HG03439 (cell line): ENCODE results near the gene FOXJ3.

Experiments
- ATAC-seq: cut with Tn5 transposase; IDR thresholded peaks from one replicate; pipeline ENCODE4 v1.9.1; 2021; ENCODE audit warnings: mild to moderate bottlenecking, moderate library complexity; ENCODE audit not compliant: unreplicated experiment

Gene FOXJ3

DNA sequence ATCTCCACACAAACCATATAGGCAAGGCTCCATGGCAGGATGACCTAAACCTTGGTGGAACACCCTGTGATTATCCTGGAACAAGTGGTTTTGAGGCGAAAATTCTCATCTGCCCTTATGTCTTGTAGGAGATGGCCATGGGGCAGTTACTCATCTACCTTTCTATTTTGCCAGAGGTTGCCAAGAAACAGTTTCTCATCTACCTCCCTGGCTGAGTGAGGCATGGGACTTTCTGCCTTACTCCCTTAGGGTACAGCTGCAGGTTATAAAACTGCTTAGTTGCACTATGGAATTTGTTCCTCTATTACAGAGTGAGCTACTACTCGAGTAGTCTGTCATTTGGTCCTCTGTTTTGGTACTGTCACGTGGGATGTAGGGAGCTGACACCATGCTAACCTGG, 139.2 kb downstream of the FOXJ3 start:
- ATAC-seq: no peak

DNA sequence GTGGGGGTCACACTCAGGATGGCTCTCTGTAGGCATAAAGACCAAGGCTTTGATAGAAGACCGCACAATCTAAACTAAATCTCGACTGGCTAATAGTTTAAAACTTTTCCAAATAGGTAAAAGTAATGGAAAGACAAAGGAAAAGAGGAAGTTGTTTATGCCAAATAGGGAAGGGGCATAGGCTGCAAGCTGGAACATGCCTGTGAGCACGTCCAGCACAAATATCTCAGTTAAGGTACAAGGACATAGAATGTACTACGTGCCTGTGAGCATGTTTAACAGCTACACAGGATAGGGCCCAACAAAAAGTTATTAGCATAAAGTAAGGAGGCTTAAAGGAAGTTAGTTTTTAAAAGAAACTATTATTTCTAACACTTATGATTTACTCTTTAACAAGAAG, 142.9 kb downstream of the FOXJ3 start:
- ATAC-seq: no peak

DNA sequence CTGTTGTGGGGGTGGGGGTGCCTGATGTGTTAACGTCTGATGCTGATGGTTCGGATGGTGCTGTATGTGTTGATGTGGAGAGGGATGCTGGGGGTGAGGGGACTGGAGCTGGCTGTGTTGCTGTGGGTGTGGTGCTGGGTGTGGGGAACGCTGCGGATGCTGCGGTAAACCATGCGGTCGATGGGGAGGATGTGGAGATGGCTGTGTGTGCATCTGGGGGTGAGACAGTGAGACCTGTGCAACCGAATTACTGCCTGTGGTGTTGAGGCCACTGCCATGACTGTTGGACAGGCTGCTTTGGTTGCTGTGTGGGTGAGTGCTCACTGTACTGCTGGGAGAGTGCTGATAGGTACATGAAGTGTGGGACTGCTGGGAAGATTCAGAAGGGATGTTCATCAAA, 143.7 kb downstream of the FOXJ3 start:
- no peak for ATAC-seq

DNA sequence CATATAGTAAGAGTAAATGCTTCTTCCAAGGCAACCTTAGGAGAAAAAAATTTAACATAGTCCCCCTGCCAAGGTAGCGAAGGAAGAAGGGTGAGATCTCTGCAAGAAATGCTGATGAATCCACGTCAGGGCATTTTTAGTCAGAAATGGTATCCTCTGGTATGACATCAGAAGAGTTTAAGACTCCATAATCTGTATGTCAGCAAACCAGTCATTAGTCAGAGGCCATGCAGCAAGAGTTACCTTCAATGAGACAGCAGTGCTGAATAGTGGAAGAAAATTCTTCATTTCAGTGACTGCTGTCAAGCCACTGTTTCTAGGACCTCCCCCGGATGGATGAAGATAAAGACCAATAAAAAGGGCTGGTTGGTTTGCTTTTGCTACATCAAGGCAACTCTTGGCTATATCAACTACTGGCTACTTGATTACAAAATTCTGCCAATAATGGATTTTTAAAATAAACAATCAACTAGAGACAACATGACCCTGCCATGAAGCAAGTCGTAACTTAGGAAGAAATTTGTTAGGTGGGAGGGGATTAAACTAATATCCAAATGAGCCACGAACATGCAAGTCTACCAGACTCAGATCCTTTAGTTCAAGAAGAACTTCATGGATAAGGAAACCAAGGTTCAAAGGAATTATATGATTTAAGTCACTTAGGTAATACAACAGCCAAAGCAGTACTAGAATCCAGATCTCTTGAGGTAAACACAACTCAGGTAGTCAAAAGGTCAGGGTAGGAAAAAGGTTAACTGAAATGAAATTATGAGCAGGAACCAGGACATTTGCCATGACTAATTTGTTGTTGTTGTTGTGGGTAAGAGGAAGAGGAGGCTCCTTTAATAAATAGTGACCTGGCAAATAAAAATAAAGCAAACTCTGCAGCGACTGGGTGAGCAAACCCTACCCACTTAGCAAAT, 144.8 kb downstream of the FOXJ3 start:
- no peak for ATAC-seq

DNA sequence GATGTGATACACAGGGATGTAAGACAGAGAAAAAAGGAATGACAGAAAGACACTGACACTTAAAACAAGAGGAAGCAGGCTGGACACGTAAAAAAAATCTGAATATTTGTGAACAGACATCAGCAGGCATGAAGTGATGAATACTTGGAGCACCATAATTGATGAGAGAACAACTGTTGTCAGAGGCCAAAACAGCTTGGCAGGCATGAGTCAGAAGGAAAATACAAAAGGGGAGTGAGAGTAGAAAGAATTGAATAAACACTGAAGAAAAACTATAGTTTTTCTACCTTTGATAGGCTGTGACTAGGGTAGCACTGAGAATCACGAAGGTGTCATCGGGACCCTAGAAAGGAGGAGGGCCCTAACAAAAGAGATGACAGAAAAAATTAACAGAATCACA, 148.9 kb downstream of the FOXJ3 start:
- no peak for ATAC-seq

DNA sequence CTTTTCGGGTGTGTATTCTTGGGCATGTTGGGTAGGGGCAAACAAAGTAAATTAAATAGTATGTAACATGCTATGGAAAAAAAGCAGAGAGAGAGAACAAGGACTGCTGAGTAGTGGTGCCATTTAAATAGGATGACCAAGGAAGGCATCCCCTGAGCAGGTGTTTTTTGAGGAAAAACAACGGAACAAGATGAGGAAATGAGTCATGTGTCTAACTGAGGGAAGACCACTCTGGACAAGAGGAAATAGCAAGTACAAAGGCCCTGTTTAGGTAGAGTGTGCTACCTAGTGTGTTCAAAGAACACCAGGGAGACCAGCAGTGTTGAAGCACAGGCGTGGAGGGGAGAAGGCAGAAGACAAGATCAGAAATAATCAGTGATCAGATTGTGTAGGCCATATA, 150.4 kb downstream of the FOXJ3 start:
- no peak for ATAC-seq

DNA sequence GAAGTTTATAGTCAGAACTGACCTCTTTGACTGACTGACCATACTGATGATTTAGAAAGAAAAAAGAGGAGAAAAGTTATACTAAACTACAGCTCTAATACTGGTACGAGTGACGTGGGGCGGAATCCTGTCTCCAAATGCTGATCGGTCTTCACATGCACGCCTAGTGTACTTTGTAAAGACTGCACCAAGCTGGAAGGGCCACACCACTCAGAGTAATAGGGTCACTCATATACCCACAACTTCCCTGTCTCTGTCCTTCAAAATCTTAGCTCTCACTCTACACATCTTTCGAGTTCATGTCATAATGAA, 151.1 kb downstream of the FOXJ3 start:
- ATAC-seq: no peak

DNA sequence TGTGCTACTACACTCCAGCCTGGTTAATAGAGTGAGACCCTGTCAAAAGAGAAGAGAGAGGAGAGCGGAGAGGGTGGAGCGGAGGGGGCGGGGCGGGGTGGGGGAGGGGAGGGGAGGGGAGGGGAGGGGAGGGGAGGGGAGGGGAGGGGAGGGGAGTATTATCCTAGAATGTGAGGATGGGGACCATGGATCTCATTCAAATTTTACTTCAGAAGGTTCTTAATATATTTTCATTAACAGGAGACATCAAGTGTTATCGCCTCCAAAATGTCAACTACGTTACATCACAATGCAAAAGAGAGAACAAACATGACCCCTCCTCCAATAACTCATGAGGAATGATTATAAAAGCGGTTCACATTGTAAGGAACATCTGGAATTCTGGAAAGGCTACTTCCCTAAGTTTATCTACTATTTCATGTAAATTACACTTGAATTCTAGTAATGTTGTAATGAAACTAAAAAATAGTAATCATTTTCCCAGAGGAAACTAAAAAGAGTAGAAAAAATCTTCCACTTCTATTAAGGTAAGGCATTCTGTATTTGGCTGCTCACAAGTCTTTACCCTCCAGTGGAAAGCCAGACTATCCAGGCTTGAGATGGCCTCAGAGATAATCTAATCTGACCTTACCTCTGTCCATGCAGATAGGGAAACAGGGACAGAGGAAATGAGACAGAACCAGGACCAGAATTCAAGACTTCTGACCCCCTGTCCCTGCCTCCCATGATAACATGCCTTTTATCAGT, 151.7 kb downstream of the FOXJ3 start:
- ATAC-seq: no peak

DNA sequence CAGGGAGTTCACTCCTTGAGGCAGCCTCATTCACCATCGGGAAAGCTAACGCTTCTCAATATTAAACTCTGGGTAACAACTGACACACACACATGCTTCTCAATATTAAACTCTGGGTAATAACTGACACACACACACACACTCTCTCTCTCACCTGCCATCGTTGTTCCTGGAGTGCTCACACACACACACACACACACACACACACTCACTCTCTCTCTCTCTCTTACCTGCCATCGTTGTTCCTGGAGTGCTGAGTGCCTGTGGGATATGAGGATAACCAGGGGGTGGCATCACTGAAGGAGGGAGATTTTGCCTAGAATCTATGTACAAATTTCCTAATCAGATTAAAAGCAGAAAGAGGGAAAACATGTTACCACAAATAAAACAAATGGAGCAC, 153.3 kb downstream of the FOXJ3 start:
- no peak for ATAC-seq

DNA sequence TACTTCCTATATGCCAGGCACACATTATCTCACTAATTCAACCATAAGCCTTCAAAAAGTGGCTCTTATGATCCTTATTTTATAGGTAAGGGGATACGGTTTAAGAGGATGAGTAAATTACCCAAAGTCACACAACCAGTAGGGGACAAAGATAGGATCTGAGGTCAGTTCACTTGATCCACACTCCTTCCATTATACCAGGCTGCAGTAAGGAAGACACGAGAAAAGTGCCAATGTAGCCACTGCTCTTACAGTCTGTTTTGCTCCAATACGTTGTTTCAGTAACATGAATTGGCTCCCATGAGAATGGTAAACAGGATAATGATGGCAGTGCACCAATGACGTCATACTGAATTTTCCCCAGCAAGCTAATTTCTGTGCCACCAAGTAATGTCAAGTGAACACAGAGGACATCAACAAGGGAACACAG, 155.1 kb downstream of the FOXJ3 start:
- ATAC-seq: no peak

DNA sequence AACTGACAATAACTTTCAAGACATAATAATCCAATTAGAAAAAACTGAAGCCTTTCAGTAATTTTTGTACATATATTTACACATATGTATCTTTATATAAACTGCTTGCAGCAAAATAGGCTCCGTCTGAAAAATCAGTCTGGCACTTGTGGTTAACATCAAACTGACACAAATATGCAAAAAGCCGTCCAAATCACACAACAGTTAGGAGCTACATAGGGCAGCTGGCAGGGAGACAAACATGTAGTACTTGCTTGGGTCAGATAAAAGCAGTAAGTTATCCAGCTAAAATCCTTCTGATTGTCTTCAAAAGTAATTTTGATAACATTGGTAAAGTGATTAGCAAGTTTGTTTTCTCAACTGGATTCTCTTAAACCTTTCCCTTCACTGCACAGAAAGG, 155.8 kb downstream of the FOXJ3 start:
- no peak for ATAC-seq

DNA sequence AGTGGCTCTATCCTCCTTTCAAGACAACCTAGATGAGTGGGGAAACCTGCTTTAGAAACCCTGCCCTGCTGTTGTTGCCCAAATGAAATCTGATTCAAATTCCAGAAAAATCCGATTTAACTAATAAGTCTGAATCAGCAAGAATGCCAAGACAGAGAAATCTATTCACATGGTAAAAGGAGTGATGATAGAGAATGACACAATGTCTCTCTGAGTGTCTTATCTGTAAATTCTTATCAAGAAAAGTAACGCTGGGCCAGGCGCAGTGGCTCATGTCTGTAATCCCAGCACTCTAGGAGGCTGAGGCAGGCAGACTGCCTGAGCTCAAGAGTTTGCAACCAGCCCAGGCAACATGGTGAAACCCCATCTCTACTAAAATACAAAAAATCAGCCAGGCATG, 156.8 kb downstream of the FOXJ3 start:
- no peak for ATAC-seq

DNA sequence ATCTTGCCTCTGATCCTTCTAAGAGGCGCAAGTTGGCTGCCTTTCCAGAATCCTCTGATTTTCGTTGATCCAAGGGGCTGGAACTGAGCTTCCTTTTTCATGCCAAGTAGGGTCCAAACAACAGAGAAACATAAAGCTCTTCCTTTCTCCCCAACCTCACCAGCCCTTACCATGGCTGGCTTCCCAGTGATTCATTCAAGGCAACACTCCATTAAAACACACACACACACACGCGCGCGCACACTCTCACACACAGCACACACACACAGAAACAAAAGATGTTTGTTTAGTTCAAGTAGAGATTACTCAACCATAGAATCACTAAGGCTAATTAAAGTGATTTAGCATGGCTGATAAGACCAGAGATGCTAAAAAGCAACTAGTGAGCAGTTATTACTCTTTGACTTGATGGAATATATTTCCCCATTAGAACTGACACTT, 157.5 kb downstream of the FOXJ3 start:
- no peak for ATAC-seq

DNA sequence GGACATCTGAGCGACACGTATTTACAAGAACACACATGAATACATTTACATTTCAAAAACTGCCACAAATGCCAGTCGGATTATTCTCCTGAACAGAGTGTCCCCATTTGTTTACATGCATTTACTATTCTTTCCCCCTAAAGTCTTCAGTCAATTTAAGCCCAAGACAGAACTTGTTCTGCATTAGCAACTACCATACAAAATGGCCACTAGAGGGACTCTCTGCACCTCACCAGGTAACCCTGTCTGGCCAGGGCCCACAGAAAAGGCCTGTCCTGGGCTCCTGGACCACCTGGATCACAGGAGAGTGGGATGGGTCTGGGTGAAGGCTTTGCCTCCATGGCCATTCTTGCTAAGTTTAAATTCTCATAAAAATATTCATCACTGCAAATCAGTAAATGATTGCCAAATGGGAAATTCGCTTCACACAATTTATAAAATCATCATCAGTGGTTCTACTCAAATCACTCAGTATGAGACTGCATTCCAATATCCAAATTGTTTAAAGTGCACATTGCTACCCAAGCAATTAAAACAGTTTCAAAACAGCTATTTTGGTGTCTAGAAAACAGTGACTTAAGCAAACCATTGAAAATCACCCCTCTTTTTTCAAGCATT, 158.0 kb downstream of the FOXJ3 start:
- ATAC-seq: no peak

DNA sequence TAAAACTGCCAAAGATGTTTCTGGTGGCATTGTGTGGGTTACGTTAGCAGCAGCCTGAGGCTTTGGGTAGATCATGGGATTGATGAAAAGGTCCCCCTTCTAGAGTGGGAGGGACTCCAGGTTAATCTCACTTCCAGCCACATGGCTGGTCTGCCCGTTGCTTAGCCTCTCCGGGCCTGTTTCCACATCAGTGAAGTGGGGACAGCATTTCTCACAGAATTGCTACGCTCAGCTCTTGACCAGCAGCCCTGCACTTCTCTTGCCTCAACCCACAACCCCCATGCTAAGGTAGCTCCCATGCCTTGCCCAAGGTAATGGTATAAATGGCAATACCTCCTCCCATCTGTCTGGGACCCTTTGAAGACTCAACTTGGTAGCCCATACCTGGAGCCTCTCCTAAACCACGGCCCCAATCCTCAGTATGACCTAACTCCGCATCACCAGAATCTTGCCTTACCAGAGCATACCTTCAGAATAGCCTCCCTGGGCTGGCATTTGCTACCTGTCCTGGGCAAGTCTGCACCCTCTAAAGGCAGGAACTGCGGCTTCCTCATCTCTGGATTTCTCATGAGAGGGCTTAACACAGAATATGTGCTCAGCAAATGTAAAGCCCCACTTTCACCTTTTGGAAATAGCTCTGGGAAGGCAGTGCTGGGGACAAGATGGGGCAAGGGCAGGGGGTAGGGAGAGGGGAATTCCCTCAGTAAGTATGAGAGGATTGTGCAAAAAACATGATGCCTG, 159.6 kb downstream of the FOXJ3 start:
- ATAC-seq: no peak

DNA sequence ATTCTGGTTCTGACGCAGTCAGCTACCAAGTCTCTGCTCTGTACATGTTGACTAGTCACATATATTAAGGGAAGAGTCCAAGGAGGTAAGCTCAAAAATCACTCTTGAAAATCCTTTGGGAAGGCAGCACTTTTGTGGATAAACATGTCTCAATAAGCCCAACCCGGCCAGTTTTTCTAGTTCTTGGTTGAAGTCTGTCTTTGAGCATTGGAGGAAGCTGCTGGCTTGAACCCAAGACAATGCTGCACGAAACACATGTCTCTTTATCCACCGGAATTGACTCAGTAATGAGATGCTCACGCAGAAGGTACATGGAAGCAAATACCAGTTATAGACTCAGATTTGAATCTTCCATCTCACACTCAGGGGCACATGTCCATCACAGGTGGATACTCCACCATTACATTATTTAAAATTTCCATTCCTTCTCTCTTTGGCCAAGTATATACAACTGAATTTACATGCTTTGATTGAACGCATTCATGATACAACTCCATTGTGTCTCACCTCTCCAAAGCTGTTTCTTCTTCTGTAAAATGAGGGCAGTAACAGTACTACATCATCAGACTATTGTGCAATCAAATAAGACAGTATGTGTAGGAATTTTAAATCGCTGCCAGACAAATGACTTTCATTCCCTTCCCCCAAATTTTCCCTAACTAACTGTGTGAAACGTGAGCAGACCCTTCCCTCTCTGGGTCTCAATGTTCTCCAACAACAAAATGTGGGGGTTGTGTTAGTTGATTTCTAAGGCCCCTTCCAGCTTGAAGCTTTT, 160.9 kb downstream of the FOXJ3 start:
- no peak for ATAC-seq

DNA sequence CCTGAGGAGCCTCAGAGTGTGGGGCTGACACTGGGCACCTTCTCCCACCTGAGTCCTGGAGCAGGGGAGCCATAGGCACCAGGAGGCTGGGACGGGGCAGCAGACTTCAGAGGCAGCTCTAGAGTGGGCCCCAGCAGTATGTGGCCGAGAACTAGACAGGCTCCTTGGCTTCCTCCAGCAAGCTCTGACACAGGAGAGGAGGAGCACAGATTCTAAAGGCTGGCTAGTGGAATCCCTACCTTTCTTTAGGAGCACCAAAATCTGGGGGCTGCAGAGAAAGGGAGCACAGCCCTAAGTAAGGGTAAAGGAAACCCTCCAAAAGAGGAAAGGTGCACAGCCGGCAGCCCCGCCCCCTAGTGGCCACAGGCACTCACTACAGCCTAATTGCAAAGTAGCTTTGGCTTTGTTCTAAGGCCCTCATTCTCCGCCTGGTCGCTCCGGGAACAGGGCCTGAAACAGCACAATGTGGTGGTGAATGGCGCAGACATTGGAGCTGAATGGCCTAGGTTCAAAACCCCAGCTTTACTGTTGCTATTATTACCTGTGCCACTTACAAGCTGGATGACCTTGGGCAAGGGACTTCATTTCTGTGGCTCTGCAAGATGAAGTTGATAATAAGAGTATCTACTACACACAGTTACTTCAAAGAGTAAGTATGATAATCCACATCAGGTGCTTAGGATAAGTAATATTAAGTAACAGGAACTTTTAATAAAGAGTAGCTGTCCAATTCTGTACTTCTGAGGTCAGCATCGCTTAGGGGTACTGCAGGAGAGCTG, 161.7 kb downstream of the FOXJ3 start:
- ATAC-seq: no peak

DNA sequence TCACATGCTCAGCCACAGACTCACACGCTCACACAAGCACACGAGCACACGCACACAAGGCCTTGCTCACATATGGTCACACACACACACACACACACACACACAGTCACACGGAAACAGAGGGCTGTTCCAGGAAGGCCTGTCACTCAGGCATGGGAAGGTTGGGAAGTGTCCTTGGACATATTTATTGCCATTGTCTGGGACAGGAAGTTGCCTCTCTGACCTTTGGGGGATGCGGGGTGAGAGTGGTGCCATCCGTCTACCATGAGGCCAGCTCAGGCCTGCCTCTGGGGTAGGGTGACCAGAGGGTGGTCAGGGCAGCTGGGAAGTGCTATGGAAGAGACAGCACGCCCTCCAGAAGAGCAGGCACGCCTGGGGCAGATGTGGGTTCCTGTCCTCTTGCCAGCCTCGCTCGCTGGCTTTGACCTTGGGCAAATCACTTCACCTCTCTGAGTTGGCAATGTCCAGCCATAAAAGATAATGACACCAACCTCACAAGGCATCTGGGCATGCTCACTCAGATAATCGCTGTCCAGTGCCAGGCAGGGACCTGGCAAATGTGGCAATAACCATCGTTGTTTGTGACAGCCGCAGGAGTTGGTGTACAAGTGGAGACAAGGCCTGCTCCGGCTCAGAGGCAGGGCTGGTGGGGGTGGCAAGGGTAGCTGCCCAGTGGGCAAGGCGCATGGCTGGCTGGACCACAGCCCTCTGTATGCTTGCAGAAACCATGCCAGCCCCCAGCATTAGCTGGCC, 162.5 kb downstream of the FOXJ3 start:
- no peak for ATAC-seq

DNA sequence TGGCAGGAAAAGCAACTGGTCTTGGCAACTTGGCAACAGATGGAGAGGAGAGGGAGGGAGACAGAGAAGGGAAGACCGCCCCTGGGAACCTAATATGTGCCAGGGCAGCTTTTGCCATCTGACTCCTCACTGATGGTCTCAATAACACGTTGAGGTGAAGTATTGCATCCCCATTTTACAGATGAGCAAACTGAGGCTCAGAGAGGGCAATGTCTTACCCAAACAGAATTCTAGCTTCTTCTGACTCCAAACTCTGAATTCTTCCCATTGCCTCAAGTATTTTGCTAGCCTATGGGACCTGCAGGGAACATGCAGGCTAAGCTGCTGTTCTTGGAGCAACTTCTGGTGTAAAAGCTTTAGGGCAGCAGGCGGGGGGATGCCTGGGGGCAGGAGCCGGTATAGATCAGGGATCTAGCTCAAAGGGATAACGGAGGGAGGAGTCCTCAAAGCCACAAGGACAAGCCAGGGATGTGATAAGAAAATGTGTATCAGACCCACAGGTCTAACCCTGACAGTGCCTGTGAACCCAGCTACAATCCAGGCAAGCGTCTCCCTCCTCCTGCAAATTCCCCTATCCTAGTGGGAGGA, 163.3 kb downstream of the FOXJ3 start:
- no peak for ATAC-seq
